Fibroblast of skin of left quadriceps (primary cell): ENCODE results near the gene DDX20.
"Not testable (repeated sequence)": the region's sequence is repeated elsewhere in the genome, so short reads cannot be mapped to it uniquely, and the experiment has no call there.

ENCODE experiments used
- DNase-seq, 2 experiments: peaks; one replicate each; pipeline ENCODE4 v3.0.0-alpha.2; 2013; ENCODE audit warnings: low read depth in 2 of 2

Gene DDX20

DNA sequence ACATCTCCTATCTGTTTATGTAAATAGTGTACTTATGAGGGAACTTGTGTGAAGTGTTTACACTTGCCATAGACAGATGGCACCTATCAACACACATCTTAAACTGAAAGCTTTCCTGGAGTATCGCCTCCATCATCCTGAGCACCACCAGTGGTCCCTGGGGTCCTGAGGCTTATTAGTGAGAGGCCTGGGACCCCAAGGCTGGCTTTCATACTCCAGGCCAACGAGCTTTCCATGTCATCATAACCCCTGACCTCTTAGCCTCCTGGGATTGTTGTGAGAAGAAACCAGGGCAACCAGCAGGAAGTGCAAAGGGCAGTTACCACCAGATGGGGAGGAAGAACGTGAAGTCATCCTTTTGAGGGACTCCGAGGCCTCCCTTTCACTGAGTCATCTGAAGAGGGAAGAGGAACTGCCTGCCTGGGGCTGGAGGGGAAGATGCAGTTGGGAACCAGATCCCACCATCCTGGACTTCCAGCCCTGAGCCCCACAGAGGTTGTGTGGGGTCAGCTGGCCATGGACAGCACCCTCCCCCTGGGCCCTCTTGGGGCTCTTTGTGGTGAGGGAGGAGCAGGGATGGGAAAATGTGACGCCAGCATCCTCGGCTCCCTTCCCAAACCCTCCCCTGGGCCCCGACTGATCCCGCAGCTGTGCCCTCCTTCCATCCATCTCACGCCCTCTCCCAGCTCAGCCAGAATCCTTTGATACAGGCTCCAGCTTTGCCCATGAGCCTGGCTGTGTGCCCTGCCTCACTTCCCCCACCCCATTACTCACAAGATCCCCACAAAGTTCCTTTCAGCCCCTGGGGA lies 22.3 kb upstream of the DDX20 start:
- DNase-seq, result no peak

DNA sequence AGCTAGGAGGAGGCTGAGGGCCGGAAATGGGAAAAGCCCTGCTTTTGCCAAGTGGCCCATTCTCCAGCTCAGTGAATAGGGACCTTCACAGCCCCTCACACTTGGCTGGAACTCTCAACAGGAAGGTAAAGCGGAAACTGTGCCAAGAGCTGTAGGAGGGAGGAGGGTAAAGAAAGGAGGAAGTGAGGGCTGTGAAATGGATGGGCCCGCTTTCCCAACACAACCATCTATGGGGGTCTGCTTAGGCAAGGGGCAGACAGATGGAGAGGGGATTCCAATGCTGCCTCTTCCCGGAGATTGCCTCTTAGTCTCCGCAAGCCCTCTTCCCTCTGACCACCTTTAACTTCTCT lies 21.7 kb upstream of the DDX20 start:
- no peak for DNase-seq

DNA sequence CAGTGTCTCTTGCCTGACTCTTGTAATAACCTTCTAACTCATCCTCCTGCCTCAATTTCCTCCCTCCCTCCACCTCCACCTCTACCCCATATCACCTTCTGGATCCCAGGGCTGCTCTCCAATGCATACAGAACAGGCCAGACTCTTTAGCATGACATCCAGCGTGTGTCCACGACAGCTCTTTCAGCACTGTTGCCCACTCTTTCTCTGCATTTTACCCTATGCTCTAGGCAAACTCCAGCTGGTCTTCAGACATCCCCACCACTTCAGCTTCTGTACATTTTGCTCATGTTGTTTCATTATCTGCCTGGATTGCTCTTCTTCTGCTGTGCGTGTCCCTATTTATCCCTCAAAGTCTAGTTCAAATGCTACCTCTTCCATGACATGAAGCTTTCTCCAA lies 21.3 kb upstream of the DDX20 start:
- DNase-seq, result no peak

DNA sequence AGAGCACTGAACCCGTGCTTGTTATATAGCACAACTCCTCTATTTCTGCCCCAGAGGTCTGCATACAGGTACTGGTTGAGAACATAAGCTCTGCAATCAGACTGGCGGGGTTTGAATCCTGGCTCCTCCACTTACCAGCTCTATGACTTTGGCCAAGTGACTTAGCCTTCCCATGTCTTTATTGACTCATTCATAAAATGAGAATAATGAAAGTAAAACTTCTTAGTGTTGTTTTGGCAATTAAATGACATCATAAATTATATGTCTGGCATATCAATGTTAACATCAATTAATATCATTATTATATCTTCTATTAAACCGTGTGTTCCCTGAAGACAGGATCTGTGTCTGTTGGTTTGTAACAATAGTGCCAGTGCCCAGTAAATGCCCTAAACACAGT lies 20.8 kb upstream of the DDX20 start:
- DNase-seq, result no peak

DNA sequence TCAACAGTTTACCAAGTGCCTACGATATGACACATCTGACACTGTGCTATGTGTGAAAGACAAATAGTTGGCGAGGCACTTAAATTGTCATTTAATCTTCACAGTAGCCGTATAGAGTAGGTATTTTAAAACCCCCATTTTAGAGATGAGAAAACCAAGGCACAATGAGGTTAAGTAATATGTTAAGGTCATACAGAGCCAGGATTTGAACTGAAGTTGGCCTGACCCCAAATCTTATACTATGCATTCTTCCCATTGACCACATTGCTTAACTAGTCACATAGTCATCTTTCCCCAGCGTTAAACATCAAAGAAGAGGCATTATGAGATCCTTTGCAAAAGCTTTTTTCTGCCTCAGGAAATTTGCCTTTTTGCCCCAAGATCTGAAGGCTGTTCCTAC lies 20.4 kb upstream of the DDX20 start:
- DNase-seq, result no peak

DNA sequence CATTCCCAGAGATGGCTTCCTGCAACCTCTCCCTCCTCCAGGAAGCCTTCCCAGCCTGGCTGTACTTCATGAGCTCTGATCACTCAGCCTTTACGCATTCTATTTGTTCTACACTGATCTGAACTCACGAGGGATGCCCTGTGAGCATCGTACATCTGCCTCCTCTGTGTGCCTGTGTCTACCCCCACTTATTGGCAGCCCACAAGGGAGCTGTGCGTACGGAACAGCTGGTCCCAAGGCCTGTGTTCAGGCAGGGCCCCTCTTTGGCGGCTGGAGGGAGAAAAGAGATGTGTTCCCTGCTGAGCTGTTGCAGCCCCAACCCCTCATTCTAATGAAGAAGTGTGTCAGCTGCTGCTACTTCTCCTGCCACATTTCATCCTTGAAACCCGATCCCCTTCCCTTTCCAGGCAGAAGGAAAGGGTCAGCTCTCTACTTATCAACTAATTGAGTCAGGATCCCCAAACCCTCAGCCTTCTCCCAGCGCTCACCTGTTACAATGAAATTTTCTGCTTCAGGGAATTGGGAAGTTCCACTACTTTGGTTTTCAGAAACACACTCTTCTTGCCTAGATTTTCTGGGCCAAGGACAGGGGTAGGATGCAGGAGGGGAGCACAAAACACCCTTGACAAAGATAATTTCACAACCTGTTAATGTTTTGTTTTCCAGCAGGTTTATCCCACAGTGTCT lies 19.7 kb upstream of the DDX20 start:
- no peak for DNase-seq

DNA sequence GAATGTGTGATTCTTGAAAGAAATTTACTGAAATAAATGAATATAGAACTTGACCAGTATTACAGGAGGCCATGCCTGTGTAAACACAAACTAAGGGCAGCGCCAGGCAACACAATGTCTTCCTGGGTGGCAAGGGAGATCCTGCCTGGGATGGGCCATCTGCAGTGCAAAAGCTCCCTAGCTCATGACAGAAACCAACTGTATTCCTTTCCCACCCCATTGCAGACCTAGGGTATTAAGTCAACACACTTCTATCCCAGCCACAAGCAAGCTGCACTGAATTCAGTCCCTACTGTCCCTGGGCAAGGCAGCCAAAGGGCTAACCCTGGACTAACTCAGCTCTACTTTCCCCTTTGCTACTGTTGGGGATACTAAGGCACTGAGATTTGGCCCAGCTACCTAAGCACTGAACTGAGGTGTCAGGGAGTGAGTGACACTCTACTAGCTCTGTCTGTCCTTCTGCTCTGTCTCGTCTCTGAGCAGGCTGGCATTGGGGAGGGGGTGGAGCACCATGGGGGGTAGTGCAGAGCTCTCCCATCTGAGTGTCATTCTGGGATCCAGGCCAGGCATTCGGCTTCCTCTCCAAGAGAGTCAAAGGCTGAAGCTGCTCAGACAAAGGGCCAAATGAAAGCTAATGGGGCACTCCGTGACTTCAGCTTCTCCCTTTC lies 19.0 kb upstream of the DDX20 start:
- no peak for DNase-seq

DNA sequence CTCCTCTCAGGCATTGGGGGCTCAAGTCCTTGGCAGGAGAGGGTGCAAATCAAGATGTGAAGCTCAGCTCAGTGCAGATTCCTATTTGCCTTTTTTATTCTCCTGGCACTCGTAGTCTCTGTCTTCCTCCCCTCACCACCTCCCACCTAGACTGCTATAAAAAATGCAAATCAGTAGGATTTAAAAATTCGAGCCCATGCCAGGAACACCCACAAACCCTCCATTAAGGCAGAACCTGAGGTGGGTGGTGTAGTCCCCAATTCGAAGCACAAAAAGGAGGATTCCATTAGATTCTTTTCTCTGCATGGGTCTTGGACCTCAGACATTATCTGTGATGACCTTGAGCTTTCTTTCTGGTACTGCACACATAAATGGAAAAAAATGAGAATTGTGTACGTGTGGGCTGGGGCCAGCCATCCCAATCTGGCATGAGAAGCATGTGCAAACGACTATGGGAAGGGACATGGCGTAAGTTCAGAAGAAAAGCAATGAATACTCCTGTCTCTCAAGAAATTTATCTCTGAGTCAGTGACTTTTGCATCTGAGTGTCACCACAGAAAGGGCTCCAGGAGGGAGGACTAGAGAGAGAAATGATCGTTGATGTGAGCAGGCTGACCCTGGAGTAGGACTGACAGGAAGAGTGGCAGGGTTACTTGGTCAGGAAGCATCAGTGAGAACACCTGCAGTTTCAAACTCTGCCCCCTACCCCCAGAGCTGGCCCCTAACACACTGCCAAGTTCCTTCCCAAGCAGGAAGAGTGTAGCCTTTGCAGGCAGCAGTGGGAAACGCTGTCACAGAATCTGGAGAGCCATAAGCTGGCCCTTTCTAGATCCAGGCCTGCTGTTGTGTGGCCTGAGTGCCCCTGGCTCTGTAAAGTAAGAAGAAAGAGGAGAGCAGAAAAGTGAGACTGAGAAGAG lies 18.2 kb upstream of the DDX20 start:
- no peak for DNase-seq

DNA sequence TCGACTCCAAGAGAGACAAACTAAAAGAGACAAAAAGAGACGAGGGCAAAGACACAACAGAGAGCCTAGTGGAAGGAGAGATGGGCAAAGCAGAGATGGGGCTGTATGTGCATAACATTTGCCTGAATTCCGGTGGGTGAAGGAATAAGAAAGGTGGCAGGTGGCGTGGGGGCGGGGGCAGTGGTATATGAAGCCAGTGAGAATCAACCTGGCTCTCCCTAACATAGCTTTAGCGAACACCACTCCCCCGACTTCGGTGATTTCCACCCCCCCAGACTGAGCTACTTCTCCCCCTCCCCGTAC lies 17.6 kb upstream of the DDX20 start:
- DNase-seq, result no peak

DNA sequence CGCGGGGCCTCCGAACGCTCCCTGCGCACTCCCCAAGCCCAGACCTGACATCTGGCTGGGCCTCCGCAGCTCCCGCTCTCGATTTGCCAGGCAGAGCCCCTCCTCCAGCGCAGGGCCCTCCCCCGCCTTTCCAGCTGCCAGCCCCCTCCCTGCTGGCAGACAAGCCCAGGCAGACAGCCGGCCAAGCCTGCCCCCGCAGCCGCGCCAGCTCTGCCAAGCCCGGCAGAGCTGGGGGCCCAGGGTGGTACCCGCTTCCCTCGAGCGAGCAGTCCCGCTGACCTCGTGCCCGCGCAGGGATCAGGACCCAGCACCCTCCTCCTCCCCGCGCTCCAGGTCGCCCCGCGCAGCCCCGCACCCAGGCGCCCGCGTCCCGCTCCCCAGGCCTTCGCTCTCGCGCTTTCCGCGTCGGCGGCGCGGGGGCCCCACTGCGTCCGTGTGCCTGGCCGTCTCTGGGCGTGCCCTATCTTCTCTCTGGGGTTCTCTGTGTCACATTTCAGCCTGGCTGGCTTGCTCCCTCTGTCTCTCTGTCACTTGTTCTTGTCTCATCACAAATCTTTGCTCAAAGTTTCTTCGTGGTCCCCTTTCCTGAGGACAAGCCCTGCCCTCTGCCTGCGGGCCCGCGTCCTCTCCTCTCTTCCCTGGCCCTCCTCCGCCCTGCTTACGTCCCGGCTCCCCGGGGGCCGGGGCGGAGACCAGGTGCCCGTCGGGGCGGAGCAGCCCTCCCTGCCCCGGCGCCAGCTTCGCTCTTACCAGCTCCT lies 17.1 kb upstream of the DDX20 start:
- no peak for DNase-seq

DNA sequence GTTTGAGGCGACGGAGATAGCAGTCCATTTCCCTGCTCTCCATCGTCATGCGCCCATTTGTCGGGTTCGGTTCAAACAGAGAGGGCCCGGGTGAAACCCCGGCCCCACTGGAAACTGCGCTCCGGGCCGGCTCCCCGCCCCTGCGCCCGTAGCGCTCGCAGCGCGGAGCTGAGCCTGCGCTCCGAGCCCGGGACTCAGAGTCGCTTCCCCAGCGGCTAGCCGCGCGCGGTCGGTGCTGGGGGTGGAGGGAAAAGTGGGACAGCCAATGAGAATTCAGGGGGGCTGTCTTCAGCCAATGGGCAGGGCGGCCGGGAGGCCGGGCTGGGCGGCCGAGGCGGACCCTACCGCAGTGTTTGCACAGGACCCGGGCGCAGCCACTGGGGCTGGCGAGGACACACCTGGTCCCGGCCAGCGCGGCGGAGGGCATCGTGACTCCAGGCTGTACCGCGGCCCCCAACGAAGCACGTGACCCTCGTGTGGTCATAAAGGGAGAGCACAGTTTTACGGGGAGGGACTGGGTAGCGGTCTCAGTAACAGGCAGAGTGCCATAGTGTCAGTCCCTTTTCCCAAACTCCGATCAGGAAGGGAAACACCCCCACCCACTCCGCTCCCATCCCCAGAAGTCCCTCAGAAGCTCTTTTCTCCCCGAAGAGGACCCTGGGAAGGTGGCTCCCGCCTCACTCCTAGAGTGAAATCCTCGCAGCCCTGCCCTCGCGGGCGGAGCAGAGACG lies 16.3 kb upstream of the DDX20 start, which contains the start of gene INKA2:
Gene INKA2, minus strand, starts transcription at position 202 of the 731 bp plus-strand sequence. Its CDS starts 153 bp downstream, at position 49.
- peak; percentile 66 to 67 for DNase-seq

DNA sequence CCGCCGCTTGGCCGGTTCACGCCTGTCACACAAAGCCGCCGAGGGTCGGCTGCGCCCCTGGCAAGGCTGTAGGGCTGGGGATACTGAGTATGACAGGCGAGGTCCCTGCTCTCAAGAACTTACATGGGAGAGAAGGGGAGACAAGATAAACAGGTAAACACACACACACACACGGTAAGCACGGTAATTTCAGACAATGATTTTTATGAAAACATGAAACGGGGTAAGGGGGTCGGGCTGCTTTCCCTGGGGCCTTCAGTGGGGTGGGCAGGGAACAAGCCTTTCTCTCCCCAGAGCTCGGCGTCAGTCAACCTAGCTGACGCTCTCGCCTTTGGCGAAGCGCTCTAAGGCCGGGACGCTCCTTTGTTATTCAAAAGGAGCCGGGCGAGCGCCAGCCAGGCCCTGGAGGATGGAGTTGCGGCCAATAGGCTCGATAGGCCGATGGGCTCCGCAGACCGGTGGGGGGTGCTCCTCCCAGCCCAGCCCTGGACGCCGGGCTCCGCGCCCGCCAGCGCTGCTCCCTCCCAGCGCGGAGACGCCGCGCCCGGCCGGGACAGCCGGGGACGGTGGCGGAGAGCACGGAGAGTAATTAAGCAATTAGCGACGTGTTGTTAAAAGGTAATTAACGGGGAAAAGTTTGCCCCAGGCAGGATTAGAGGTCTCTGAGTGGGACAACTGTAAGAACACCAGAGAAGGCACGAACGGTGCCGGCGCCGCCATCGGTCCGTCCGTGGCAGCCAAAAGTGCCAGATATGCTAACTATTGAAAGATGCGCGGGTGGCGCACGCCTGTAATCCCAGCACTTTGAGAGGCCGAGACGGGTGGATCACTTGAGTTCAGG lies 15.6 kb upstream of the DDX20 start:
- no peak for DNase-seq

DNA sequence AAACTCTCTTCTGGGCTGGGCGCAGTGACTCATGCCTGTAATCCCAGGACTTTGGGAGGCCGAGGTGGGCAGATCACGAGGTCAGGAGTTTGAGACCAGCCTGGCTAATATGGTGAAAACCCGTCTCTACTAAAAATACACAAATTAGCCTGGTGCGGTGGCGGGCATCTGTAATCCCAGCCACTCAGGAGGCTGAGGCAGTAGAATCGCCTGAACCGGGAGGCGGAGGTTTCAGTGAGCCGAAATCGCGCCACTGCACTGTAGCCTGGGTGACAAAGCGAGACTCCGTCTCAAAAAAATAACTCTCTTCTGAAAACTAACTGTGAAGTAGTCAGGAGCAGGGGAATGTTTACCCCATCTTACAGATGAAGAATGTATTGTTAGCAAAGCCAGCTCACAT lies 13.4 kb upstream of the DDX20 start:
- DNase-seq, result not testable (repeated sequence)

DNA sequence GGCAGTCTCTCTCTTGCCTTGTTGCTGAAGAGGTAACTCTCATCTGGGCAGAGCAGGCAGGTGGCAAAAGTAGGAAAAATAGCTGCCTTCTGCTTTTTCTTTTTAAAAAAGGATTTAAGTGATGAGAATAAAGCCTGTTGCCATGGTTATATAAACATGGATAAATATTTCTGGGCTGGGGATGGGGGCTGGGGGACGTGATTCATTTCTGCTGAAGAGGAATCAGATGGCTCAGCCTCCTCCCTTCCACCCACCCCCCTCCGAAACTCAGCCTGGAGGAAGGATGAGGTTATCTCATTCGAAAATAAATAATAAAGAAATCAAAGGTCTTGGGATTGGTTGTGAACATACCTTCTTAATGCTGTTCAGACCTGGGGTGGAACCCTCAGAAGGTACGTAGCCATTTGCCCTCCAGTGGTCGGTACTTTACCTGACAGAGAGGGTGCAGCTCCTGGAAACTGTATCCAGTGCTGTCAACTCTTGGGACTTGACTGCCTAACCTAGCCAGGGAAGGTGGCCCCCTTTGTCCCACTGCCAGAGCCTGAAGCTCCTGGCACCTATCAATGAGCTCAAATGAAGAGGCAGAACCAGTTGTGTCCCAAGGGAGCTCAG lies 12.7 kb upstream of the DDX20 start:
- DNase-seq, result no peak

DNA sequence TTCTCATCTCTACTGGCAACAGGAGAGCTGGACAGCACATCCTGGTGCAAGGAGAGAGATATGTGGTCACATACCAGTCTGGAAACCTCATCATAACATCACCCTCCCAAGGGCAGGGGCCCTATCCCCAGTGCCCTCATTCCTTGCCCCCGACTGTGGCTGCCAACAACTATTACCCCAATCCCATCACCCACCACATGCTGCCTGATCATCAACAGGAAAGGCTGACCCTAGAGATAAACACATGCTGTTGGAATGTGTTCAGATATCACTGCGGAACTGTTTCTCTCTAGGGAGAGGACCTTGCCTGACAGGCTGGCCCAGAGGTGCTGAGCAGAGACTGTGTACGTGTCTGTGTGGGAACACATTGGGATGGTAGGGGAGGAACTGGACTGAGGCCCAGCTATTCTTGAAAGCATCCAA lies 12.0 kb upstream of the DDX20 start:
- no peak for DNase-seq

DNA sequence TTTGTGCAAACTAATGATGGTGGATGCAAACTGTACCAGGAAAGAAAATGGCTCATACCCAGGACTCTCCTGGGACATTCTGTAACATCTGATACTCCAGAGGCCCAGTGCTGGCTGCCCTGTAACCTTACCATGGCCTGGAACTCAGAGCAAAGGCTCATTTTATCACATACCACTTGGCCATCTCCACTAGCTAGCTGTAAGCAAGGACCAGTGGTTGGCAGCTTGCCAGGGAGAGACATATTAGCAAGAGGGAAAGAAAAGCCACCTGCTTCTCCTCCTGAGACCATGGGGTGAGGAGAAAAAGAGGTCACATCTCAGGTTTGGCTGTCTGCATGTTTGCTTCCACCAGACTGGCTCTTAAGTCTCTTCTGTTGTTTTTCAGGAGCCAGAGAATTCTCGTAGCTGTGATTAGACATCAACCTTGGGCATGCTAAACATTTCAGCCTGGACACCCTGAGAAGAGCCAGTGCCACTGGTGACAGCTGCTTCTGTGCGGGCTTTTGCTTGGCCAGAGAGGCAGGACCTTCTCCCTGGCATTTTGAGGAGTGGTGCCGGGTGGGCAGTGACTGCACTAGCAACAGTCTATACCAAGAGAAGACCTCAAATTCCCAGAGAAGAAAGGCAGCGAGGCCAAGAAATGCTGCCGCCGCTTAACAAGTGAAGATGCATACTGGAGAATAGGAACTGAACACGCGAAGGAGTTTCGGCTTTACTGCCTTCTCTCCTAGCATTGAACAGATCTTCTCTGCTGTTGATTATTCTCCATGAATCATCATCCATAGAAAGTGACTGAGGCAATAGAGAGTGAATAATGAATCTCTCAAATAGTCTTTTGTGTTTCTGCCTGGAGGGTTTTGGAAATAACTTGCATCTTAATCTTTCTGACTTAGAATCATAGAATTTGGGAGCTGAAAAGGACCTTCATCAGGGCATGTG lies 9.8 kb upstream of the DDX20 start:
- no peak for DNase-seq

DNA sequence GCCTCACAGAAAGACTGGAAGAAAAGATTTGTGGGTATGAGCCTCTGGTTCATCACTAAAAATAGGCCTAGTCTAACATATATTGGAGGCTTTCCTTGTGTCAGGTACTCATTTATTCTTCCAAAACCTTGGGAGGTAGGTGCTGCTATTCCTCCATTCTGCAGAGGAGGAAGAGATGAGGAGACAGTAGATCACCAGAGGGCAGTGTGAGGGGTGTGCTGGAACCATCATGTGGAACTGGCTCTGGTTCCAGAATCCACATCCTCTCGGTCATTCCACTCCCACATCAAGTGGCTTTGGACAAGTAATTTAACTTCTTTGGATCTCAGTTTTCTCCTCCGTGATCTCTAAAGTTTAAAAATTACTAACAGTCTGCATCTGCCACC lies 9.1 kb upstream of the DDX20 start:
- no peak for DNase-seq

DNA sequence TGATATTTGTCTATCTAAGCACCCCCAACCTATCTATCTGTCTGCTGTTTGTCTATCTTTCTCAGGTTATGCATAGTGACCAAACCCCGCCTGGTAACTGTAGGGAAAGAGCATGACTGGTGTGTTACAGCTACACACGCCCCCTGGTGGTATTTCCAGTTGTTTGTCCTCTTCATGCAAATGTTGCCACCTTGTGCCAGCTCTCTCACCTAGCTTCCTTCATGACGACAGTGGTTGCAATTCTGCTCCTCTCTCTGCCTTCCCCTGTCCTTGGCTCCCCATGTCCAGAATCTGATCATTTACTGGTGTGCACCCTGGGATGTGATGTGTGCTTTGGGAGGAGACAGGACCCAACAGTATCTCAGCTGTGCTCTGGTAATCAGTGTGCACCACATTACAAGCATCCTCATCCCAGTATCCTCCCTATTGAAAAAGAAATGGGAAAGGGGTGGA lies 8.4 kb upstream of the DDX20 start:
- DNase-seq, result no peak
